Right forelimb (tissue), 1 donor: ENCODE measurements around the gene CCDC157.
"Not testable (repeated sequence)": the region's sequence is repeated elsewhere in the genome, so short reads cannot be mapped to it uniquely, and the experiment has no call there.

Source experiments
- DNase-seq: peaks from one replicate; pipeline ENCODE4 v3.0.0-alpha.2; 2018

The CCDC157 gene

DNA sequence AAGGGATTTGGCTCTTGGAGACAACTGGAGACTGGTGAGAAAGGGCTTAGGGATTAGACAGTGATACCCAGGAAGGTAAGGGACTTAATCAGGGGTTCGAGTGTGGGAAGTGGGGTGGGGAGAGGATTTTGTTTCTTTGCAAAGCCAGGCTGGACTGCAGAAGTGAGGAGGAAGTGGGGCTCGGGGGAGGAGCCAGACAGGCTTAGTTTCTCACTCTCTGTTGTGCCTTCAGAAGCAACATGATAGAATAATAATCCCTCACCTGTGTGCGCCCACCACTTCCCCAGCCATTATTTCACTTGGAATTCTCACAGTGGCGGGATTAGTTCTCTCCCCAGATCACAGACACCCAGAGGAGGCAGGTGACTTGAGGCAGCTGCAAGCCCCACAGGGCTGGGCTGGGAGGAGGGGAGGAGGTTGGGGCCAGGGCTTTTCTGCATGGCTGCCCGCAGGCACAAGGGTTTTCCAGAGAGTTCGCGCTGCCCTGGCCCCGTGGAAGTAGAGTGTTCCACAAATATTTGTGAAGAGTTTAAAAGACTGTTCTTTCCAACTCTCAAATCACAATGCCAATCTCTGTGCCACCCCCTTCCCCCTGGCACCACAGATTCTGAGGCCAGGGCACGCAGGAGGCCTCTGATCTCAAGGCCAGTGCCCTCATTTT lies 36.0 kb downstream of the CCDC157 start:
- no peak for DNase-seq

DNA sequence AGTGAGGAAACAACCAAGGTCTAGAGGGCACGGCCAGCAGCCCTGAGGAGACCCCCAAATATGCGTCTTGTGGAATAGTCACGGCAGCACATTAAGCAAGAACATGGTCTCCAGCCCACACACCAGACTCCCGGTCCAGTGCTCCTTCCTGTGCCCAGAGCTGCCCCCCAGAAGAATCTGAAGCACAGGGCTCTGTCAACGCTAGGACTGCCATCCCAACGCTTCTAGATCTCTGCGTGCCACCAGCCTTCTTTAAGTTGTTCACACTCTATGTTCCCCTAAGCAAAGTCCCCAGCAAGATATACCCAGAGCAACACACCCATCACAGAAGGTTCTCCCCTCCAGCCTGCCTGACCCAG lies 36.5 kb downstream of the CCDC157 start:
- DNase-seq = no peak

DNA sequence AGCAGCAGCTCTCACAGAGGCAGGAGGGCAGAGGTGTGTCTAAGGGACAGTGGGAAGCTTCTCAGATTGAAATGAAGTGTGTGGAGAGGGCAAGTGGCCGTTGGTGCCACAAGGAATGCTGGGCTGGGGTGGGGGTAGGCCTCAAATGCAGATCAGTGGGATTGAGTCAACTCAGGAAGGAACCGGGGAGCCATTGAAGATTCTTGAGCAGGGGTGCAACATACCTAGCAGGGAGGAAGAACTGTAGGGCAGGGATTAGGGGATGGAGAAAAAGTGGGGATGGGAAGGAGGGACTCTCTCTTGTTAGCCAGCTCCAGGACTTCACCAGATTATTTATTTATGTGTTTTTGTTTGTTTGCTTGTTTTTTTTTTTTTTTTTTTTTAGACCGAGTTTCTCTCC lies 37.1 kb downstream of the CCDC157 start:
- no peak for DNase-seq

DNA sequence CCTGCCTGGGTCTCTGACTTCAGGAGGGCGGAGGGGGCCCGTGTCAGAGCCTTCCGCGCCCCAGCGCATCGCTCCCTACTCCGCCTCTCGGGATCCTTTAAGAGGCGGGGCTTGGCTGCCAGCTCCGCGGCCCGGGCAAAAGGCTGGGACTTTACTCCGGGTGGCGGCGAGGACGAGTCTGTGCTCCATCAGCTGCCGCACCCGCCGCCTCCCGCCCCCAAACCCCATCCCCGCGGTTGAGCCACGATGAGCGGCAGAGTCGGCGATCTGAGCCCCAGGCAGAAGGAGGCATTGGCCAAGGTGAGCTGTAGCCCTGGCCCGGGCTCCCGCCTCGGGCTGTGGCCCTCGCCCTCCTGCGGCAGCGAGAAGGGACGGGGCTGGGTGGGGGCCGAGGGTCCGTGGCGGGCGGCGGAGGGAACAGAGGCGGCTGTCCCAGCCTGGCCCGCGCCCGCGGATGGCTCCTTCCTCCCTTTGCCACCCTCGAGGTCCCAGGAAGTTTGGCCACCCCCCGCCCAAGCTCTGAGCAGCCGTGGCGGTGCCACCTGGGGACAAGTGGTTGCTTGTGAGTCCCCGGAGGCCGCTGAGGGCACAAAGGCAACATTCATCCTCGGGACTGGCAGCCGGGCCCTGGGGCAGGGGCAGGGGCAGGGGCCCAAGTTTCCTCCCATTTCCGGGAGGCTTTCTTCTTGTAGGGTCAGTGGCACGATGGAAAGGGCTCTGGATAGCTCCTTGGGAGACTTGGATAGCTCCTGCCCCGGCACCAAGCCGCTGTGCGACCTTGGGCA lies 40.3 kb downstream of the CCDC157 start, which contains the start of gene SEC14L2:
Gene SEC14L2 (plus strand): TSS at position 148 of the 785 bp plus-strand sequence. CDS start 99 bp downstream, at position 247.
- peak; percentile 74 for DNase-seq

DNA sequence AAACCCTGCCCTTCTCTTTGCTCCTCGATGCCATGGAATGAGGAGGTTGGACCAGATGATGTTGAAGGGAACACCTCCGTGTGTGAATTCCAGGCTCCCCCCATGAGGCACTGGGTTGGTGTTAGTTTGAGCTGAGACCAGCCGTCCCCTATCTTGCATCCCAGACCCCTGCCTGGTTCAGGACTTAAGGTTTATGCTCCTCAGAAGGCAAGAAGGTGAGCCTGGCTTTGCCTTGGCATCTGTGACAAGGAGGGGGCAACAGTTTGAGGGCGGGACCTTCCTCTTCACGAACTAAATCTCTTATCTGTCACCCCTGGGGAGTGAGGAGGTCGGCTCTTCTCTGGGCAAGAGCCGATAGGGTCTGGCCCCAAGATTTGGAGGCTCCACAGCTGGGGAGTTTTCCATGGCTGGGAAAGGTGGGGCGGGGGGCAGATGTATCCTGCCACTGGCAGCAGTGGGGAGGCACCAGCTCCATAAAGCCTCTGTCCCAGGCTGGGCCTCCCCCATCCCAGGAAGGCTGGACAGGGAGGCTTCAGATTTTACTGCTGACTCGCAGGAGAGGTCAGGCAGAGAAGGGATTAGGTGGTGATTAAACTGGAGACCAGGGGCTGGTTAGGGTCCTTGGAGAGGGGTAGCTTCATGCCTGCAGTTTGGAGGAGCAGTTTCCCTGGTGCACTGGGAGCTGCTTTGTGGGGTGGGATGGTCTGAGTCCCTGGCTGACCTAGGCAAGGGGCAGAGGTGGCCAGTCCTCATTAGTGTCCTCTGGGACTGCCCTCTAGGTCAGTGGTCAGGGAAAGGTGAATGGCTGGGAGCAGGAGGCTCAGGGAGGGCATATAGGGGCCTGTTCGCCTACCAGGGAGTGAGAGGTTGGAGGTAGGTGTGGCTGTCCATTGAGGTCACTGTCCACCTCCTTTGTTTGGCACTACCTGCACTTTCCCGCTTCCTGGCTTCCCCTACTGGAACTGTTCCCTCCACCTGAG lies 41.1 kb downstream of the CCDC157 start:
- DNase-seq = no peak

DNA sequence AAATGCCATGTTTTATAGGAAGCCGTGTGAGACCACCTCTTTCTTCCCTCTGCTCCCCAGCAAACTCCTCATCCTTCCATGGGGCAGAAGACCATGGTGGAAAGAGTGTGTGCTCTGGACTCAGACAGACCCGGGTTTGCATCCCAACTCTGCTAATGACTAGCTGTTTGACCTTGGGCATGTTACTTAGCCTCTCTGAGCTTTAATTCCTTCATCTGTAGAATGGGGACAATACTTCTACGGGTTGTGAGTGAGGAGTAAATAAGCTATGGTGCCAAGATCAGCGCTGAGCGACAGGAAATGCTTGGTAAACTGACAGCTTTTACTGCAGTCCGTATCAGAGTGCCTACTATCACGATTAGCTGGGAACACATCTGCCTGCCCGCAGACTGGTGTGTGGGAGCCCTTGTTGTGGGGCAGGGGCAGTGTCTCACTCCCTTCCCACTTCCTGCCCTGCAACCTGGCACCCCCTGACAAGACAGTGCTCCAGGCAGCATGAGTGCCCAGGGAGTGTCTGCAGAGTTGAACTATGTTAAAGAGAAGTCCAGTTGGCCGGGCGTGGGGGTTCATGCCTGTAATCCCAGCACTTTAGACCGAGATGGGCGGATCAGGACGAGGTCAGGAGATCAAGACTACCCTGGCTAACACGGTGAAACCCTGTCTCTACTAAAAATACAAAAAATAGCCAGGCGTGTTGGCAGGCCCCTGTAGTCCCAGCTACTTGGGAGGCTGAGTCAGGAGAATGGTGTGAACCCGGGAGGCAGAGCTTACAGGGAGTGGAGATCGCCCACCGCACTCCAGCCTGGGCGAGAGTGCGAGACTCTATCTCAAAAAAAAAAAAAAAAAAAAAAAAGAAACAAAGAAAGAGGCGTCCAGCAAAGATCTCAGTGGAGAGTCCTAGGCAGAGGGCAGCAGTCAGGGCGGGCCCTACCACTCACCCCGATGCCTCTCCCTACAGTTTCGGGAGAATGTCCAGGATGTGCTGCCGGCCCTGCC lies 42.2 kb downstream of the CCDC157 start:
- DNase-seq = no peak

DNA sequence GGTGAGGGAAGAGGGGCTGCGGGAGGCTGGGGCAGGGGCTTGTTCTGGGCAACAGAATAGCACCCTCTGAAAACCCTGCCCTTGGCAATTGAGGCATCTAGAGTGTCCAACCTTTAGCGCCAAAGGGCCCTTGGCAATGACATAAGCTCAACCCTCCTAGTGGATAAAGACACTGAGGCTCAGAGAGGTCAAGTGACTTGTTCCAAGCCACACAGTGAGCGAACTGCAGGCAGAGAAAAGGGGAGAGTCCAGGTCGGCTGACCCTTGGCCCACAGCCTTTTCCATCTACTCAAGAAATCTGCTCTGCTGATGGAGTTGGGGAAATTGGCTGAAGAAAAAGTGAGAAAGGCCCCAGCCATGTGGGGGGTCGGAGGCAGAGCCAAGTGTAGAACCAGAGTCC lies 42.9 kb downstream of the CCDC157 start:
- no peak for DNase-seq

DNA sequence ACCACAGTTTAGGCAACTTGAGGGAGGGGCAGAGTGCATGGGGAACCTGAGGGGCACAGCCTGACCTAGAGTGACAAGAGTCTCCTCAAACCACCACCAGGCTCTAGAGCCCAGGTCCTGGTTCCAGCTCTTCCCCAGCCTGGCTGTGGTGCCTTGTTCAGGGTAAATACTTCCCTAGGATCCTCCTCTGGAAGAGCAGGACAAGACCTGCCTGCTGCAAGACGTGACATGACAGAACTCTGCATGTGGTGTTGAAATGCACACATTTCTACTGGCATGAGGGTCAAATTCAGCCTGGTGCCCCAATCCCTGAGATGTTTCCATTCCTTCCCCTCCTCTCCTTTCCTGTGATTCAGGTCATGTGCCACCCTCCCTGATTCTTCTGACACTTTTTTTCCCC lies 43.4 kb downstream of the CCDC157 start:
- no peak for DNase-seq

DNA sequence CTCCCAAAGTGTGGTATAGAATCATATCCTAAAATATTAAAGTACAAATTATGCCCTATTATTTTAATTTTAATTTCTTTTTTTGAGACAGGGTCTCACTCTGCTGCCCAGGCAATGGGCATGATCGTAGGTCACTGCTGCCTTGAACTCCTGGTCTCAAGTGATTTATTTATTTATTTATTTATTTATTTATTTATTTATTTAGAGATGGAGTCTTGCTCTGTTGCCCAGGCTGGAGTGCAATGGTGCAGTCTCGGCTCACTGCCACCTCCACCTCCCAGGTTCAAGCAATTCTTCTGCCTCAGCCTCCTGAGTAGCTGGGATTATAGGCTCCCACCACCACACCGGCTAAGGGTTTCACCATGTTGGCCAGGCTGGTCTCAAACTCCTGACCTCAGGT lies 44.2 kb downstream of the CCDC157 start:
- DNase-seq = not testable (repeated sequence)

DNA sequence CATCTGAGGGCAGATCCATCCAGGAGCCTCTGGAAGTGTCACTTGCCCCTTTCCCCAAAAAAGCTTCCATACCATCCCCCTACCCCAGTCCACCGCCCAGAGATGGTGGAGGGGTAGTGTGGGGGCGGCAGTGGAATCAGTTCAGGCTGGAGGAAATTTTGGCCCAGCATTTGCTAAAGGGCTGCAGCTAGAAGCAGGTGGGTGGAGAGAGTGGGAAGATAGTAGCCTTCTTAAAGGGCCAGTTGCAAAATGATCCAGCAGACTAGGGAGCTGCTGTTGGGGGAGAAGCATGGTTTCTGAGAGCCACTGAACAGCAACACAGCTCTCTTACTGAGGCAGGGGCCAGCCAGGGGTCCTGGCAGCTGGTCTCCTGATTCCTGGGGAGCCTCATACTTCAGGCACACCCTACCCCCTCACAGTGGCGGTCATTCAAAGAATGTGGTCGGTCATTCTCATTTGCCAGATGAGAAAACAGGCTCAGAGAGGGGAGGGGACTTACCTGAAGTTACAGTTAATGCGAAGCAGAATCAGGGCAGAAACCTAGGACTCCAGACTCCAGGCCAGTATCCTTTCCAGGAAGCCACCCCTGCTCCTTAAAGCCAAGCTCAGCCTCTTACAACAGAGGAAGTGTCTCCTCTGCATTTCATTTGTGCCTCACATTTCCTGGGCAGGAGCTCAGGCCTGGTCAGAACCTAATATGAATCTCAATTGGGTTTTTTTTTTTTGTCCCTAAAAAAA lies 45.4 kb downstream of the CCDC157 start:
- no peak for DNase-seq

DNA sequence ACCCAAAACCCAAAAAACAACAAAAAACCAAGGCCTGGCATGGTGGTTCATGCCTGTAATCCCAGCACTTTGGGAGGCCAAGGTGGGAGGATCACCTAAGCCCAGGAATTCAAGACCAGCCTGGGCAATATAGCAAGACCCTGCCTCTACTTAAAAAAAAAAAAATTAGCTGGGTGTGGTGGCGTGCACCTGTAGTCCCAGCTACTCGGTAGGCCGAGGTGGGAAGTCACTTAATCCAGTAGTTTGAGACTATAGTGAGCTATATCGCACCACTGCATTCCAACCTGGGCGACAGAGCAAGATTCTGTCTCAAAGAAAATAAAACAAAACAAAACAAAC lies 45.9 kb downstream of the CCDC157 start:
- DNase-seq = not testable (repeated sequence)

DNA sequence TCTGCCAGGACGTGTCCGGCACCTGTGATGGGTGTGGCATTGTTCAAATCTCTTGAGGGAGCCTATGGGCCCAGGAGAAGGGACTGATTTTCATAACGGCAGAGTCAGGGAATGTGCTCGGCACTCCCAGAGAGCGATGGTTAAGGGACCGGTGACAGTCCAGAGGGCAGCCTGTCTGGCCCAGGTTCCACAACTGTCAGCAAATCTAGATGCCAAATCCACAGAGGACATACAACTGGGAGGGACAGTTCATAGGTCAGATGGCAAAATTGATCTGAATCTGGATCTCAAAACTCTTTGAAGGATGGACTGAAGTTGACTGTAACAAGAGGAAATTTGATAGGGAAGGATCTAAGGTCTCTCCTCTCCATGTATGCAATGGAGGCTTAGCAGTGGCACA lies 47.5 kb downstream of the CCDC157 start:
- DNase-seq = no peak

DNA sequence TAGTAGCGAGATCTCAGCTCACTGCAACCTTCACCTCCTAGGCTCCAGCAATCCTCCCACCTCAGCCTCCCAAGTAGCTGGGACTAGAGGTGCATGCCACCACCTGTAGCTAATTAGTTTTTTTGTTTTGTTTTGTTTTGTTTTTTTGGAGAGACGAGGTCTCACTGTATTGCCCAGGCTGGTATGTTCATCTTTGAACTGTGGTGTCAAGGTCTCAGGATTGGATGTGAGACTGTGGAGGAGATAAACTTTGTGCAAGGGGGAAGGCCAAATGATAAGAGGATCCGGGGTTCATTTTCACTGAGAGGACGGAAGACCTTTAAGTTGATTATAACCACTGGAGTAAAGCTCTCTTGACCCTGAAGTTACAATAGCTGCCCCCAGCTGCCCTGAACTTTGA lies 48.9 kb downstream of the CCDC157 start:
- no peak for DNase-seq

DNA sequence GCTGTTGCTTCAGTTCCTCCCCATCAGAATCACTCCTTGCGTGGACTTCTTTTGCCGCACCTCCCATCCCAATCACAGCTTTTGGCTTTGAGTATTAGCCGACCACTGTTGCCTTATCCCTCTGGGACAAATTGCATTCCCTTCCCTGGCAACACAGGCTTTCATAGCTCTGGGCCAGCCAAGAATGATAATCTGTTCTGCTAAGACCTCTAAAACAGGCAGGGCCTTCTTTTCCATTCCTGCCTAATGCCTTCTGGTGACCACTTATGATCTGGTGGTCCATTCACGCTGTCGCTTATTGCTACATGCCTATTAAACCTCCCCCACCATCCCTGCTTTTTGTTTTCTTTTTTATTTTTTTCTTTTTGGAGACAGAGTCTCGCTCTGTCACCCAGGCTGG lies 49.6 kb downstream of the CCDC157 start:
- no peak for DNase-seq

DNA sequence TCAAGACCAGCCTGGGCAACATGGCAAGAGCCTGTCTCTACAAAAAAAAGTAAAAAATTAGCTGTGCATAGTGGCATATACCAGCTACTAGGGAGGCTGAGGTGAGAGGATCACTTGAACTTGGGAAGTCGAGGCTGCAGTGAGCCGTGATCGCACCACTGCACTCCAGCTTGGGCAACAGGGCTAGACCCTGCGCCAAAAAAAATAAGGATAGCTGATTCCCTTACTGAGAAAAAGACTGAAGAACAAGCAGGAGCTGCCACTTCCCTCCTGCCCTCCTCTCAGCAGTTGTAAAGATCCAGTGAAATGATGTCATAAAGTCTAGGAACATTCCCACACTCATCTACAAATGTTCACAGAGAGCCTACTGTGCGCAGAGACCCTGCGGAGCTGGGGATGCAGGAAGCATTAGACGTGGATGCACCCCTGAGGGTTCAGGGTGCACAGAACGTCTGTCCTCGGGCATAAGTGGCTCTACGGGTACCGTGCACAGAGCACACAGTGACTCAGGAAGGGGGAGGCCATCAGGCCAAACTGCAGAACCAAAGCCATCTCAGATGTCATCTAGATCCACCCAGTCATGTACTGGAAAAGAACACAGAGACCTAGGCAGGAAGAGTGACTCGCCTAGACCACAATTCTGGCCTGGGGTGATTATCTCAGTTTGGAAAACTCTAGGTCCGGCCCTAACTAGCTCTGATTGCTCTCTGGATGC lies 51.7 kb downstream of the CCDC157 start:
- no peak for DNase-seq

DNA sequence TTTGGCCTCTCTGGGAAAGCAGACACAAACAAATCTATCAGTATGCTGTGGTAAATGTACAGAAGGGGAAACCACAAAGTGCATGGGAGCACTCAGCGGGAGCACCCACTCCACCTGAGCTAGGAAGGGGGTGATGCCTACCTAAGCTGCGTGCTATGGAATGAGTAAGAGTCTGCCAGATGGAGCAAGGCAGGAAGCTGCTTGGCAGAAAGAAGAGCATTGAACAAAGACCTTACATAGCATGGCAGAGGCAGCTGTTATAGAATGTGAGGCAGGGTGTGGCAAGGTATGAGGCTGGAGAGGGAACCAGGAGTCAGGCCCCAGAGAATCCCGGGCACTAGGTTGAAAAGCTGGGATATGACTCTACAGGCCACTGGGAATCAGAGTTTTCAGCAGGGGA lies 55.0 kb downstream of the CCDC157 start:
- no peak for DNase-seq

DNA sequence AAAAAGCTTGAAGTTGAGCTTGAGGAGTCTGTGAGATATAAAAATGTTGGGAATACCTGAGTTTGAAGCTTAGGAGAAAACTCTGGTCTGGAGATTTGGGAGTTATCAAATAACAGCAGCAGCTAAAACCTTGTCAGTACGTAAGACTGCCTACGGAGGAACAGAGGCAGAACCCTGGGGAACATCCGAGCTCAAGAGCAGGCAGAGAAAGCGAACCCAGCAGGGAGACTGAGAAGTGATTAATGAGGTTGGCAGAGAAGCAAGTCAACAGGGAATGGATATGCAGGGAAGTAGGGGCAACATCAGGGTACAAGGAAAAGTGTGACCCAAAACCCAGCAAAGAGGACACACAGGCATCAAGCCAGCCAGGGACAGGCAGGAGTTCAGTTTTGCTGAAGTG lies 56.2 kb downstream of the CCDC157 start:
- no peak for DNase-seq

DNA sequence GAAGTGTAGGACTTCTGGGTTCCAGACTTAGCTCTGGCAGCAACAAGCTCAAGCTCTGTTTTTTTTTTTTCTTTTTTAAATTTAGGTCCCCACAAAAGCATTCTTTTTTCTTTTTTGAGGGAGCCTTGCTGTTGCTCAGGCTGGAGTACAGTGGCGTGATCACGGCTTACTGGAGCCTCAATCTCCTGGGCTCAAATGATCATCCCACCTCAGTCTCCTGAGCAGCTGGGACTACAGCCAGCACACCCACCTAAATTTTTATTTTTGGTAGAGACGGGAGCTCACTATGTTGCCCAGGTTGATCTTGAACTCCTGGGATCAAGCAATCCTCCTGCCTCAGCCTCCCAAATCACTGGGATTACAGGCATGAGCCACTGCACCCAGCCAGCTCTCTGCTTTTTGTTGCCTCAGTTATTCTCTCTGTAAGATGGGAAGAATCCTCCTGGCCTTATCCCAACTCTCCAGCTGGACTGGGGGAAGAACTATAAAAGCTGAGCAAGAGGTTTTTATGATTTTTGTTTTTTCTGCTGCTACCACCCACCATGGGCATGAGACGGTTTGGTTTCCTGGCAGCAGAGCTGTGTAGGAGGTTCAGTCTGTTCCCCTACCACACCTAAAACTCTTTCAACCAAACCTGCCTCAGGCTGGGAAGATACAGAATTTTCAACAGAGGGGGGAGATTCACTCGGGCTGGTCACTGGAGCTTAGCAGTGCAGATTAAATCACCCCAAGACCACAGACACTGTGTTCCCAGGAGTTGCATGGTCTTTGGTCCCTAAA lies 57.1 kb downstream of the CCDC157 start:
- no peak for DNase-seq

DNA sequence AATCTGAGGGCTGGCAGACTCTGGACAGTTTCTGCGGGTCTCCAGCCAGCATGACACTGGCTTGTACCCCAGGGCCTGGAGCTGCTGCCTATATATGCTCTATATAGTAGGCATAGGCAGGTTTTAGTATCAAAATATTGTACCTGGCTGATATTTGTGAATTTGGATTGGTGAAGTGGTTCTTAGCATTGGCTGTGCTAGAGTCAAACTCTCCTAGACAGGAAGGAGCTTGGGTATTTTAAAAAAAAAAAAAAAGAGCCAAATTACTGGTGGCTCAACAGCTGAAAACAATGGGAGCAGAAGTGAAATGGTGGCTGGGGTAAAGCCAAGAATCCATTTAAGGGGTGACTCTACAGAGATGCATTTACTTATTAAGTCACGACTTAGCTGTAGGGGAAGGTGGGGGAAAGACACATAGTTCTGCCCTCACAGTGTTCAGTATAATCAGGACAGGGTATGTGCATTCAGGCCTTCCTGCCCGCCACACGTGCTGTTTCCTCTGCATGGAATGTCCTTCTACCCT lies 57.8 kb downstream of the CCDC157 start:
- no peak for DNase-seq

DNA sequence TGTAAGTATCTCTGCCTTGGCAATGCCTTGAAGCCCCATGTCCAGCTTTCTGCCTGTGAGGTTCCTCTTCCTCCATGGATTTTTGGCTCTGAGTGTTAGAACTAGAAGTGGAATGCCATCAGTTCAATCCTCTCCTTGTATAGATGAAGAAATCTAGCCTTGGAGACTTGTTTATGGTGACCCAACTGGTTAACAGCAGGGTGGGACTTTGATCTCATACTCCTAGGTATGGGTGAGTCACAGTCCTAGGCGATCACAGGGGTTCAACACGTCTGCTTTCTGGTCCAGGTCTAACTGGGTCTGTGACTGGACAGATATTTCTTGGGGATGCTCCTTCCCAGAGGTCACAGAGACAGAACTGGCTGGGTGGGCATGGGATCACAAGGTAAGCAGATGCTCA lies 59.6 kb downstream of the CCDC157 start:
- no peak for DNase-seq
